Loucy (cell line): Measurements from ENCODE around the gene OGFRL1.
A peak's percentile ranks its signal among the peaks of the same experiment; 100 is the strongest.

ENCODE experiments used
- H2AFZ ChIP-seq: fragments of 200-600 bp; sonication (generic); 2 replicates; pipeline ENCODE4 v1.6.0; 2016; ENCODE audit warnings: antibody characterized with exemption, mild to moderate bottlenecking, low read length, moderate library complexity
- H3F3A ChIP-seq: fragments of 200-600 bp; 2 replicates; pipeline ENCODE4 v1.6.0; 2016; ENCODE audit warnings: antibody characterized with exemption, low read depth, mild to moderate bottlenecking
- H3K27me3 ChIP-seq: fragments of 200-600 bp; sonication (generic); 2 replicates; pipeline ENCODE4 v1.6.1; 2014; ENCODE audit warnings: low read length, mild to moderate bottlenecking; ENCODE audit not compliant: insufficient read depth, poor library complexity, severe bottlenecking
- H3K36me3 ChIP-seq: fragments of 200-600 bp; sonication (generic); 2 replicates; pipeline ENCODE4 v1.6.1; 2016; ENCODE audit warnings: low read length; ENCODE audit not compliant: insufficient read depth
- H3K4me1 ChIP-seq: fragments of 200-600 bp; sonication (generic); 2 replicates; pipeline ENCODE4 v1.5.1; 2014; ENCODE audit warnings: low read length, mild to moderate bottlenecking; ENCODE audit not compliant: insufficient read depth, poor library complexity, severe bottlenecking
- H3K4me2 ChIP-seq: fragments of 200-600 bp; sonication (generic); 2 replicates; pipeline ENCODE4 v1.6.0; 2014; ENCODE audit warnings: antibody characterized with exemption, low read length, low read depth, mild to moderate bottlenecking; ENCODE audit not compliant: poor library complexity, severe bottlenecking
- H3K4me3 ChIP-seq: fragments of 200-600 bp; sonication (generic); 2 replicates; pipeline ENCODE4 v1.5.1; 2014; ENCODE audit warnings: low read length, mild to moderate bottlenecking, mixed read lengths; ENCODE audit not compliant: poor library complexity, severe bottlenecking
- H3K79me2 ChIP-seq: fragments of 200-600 bp; sonication (generic); 2 replicates; pipeline ENCODE4 v1.6.1; 2014; ENCODE audit warnings: low read length; ENCODE audit not compliant: insufficient read depth
- H3K9ac ChIP-seq: fragments of 200-600 bp; sonication (generic); 2 replicates; pipeline ENCODE4 v1.6.0; 2014; ENCODE audit warnings: mild to moderate bottlenecking, low read depth, low read length, moderate library complexity; ENCODE audit not compliant: poor library complexity, severe bottlenecking
- H3K9me2 ChIP-seq: fragments of 200-600 bp; sonication (generic); replicated peaks from 2 replicates; pipeline ENCODE4 v1.6.1; 2016; ENCODE audit warnings: low read depth, low read length, mixed read lengths
- H3K9me3 ChIP-seq: fragments of 200-600 bp; sonication (generic); 2 replicates; pipeline ENCODE4 v1.6.1; 2014; ENCODE audit warnings: mild to moderate bottlenecking, antibody characterized with exemption, low read length, low read depth; ENCODE audit not compliant: insufficient read depth
- H4K20me1 ChIP-seq: fragments of 200-600 bp; sonication (generic); 2 replicates; pipeline ENCODE4 v1.6.0; 2014; ENCODE audit warnings: antibody characterized with exemption, low read length, mild to moderate bottlenecking; ENCODE audit not compliant: insufficient read depth, poor library complexity, severe bottlenecking
- EZH2phosphoT487 ChIP-seq: fragments of 200-600 bp; IDR thresholded peaks from 2 replicates; pipeline ENCODE4 v1.6.1; 2018; ENCODE audit warnings: antibody characterized with exemption, mild to moderate bottlenecking, moderate library complexity, borderline replicate concordance
- TF ChIP-seq, protein P1 (sequence below): fragments of 200-600 bp; sonication (generic); conservative IDR thresholded peaks from 2 replicates; pipeline ENCODE4 v1.5.1; 2014; ENCODE audit warnings: mild to moderate bottlenecking, antibody characterized with exemption, low read length

The OGFRL1 gene

DNA sequence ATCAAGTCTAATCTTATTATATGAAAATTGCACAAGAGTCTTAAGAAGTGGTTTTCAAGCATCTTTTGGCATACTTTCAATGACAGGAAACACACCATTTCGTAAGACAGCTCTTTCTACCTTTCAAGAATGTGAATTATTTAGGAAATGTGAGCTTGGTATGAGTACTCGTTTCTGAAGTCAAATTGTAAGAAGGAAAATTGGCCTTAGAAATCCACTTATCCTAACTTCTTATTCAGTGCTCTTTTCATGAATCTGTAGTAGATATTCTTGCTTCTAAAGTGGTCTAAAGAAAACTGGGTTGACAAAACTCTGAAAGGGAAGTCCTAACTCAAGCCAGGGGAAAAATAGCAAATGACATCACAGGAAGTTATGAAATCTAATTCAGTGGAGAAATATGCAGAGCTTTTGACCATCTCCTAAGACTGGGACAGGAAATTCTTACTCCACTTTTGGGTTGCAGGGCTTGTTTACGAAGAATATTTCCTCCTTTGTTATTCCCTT lies 38.5 kb upstream of the OGFRL1 start:
- TF ChIP-seq, protein P1, sequence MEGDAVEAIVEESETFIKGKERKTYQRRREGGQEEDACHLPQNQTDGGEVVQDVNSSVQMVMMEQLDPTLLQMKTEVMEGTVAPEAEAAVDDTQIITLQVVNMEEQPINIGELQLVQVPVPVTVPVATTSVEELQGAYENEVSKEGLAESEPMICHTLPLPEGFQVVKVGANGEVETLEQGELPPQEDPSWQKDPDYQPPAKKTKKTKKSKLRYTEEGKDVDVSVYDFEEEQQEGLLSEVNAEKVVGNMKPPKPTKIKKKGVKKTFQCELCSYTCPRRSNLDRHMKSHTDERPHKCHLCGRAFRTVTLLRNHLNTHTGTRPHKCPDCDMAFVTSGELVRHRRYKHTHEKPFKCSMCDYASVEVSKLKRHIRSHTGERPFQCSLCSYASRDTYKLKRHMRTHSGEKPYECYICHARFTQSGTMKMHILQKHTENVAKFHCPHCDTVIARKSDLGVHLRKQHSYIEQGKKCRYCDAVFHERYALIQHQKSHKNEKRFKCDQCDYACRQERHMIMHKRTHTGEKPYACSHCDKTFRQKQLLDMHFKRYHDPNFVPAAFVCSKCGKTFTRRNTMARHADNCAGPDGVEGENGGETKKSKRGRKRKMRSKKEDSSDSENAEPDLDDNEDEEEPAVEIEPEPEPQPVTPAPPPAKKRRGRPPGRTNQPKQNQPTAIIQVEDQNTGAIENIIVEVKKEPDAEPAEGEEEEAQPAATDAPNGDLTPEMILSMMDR = no peak
- no peak for TF ChIP-seq EZH2phosphoT487
- Histone ChIP-seq H3F3A (no peaks in the 10 kb centered on the region), H3K36me3 (no peaks in the 10 kb centered on the region), H2AFZ (peak overlapping the region; percentile 50), H3K9me3 (no peaks in the 10 kb centered on the region), H3K4me2 (no peak overlapping the region), H3K9me2 (no peaks in the 10 kb centered on the region), H3K4me3 (no peak overlapping the region), H3K27me3 (no peaks in the 10 kb centered on the region), H3K9ac (no peak overlapping the region), H3K79me2 (no peaks in the 10 kb centered on the region), H3K4me1 (peaks cover 27% of the 10 kb centered on the region), H4K20me1 (no peaks in the 10 kb centered on the region)

DNA sequence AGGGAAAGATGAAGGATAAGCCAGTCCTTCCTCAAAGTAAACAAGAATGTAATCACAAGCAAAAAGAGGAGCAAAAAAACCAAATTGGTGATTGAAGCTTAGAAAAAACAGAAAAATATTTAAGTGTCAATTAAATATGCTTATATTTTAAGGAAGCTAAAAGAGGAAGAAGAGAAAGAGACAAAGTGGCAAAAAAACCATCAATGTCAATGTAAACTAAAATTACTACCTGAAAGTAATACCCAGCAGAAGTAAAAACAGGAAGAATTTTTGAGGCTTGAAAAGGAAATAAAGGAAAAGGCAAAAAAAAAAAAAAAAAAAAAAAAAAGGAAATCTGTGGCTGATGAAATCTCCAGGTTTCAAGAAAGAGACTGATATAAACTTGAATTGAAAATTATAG lies 36.2 kb upstream of the OGFRL1 start:
- Histone ChIP-seq H3K79me2 (no peaks in the 10 kb centered on the region), H3K4me1 (peaks cover 27% of the 10 kb centered on the region), H3K9ac (no peak overlapping the region), H3K36me3 (no peaks in the 10 kb centered on the region), H3K9me3 (no peaks in the 10 kb centered on the region), H3K27me3 (no peaks in the 10 kb centered on the region), H3K9me2 (no peaks in the 10 kb centered on the region), H3F3A (no peaks in the 10 kb centered on the region), H2AFZ (no peak overlapping the region), H4K20me1 (no peaks in the 10 kb centered on the region), H3K4me3 (no peak overlapping the region), H3K4me2 (no peak overlapping the region)
- no peak for TF ChIP-seq EZH2phosphoT487
- TF ChIP-seq, protein P1 = no peak

DNA sequence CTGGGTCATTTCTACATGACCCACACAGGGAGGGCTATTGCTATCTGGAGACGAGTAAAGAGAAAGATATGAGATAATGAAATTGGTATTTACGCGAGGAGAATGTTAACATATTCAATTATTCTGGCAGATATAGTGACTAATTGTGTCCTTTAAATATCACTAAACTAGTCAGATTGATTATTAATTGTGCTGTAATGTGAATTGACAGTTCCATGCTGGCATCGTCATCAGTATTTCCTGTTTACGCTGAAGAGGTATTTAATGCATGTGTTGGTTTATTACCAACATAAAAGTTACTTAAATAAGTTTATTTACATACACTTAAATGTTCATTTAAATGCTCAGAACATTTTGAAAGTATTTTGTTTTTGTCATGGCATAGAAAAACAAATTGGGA lies 35.7 kb upstream of the OGFRL1 start:
- H3K36me3 ChIP-seq = no peaks in the 10 kb centered on the region
- H3K9me2 ChIP-seq = no peaks in the 10 kb centered on the region
- no peak overlapping the region for H2AFZ ChIP-seq
- H3K4me2 ChIP-seq = no peak overlapping the region
- H3K4me3 ChIP-seq = no peak overlapping the region
- no peak for TF ChIP-seq EZH2phosphoT487
- TF ChIP-seq, protein P1 = no peak
- H4K20me1 ChIP-seq = no peaks in the 10 kb centered on the region
- no peaks in the 10 kb centered on the region for H3K27me3 ChIP-seq
- no peaks in the 10 kb centered on the region for H3K79me2 ChIP-seq
- no peaks in the 10 kb centered on the region for H3K9me3 ChIP-seq
- H3K4me1 ChIP-seq = peaks cover 27% of the 10 kb centered on the region
- H3K9ac ChIP-seq = no peak overlapping the region
- no peaks in the 10 kb centered on the region for H3F3A ChIP-seq
